Brain microvascular endothelial cell (primary cell): ENCODE data around the gene SLITRK3.

Experiments used
- DNase-seq: peaks from one replicate; pipeline ENCODE4 v3.0.0-alpha.2; 2020
- H3K27ac ChIP-seq: fragments of 250-450 bp; sonication (Bioruptor Pico); 2 replicates; pipeline ENCODE4 v1.5.1; 2020; ENCODE audit warnings: mild to moderate bottlenecking, moderate library complexity
- H3K27me3 ChIP-seq: fragments of 250-450 bp; sonication (Bioruptor Pico); replicated peaks from 2 replicates; pipeline ENCODE4 v1.5.1; 2020; ENCODE audit warnings: mild to moderate bottlenecking
- H3K36me3 ChIP-seq: fragments of 250-450 bp; sonication (Bioruptor Pico); replicated peaks from 2 replicates; pipeline ENCODE4 v1.5.1; 2020; ENCODE audit warnings: mild to moderate bottlenecking
- H3K4me3 ChIP-seq: 2 replicates; pipeline ENCODE4 v1.5.1; 2011; ENCODE audit warnings: low read depth, mild to moderate bottlenecking, control low read depth, low read length, moderate library complexity
- in situ Hi-C: cut with HindIII; loops from 2 replicates; pipeline ENCODE4 v1.10.0; 2017; ENCODE audit warnings: low sequenced_read_pairs, low pct_ligation_motif_present
- TF ChIP-seq, protein P1 (sequence below): IDR thresholded peaks from 2 replicates; pipeline ENCODE4 v1.5.1; 2011; ENCODE audit warnings: low read depth, mild to moderate bottlenecking, moderate library complexity, low read length, control low read depth, inconsistent platforms; ENCODE audit errors: missing control alignments

The SLITRK3 gene

GRCh38 chr3:165202995-165203394, 6.8 kb upstream of the SLITRK3 start:
- no peak overlapping the region for H3K4me3 ChIP-seq
- TF ChIP-seq, protein P1, sequence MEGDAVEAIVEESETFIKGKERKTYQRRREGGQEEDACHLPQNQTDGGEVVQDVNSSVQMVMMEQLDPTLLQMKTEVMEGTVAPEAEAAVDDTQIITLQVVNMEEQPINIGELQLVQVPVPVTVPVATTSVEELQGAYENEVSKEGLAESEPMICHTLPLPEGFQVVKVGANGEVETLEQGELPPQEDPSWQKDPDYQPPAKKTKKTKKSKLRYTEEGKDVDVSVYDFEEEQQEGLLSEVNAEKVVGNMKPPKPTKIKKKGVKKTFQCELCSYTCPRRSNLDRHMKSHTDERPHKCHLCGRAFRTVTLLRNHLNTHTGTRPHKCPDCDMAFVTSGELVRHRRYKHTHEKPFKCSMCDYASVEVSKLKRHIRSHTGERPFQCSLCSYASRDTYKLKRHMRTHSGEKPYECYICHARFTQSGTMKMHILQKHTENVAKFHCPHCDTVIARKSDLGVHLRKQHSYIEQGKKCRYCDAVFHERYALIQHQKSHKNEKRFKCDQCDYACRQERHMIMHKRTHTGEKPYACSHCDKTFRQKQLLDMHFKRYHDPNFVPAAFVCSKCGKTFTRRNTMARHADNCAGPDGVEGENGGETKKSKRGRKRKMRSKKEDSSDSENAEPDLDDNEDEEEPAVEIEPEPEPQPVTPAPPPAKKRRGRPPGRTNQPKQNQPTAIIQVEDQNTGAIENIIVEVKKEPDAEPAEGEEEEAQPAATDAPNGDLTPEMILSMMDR, result no peak
- DNase-seq, result no peak
- no peaks in the 10 kb centered on the region for H3K36me3 ChIP-seq
- no peaks in the 10 kb centered on the region for H3K27me3 ChIP-seq
- H3K27ac ChIP-seq, result no peak overlapping the region
- in situ Hi-C loops, result no loop called here

GRCh38 chr3:165201964-165202363, 5.8 kb upstream of the SLITRK3 start:
- no peaks in the 10 kb centered on the region for H3K36me3 ChIP-seq
- no peaks in the 10 kb centered on the region for H3K27me3 ChIP-seq
- in situ Hi-C loops, result no loop called here
- H3K4me3 ChIP-seq, result no peak overlapping the region
- no peak overlapping the region for H3K27ac ChIP-seq
- DNase-seq, result no peak
- TF ChIP-seq, protein P1, result no peak

DNA sequence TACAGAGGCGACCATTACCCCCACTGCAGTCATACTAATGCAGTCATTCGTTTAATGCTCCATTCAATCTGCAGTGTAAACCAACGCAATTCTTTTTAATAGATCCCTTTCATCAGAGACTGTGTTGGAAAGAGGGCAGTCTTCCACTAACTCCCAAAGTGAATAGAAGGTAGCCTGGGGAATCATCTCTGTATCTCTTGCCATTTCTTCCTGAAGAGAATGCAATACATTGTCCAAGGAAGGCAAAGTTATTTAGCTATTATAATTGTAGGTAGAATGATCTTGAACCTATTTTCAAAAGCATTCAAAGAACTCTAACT, 1.3 kb upstream of the SLITRK3 start:
- peak overlapping the region; percentile 60 for H3K4me3 ChIP-seq
- no peak for DNase-seq
- H3K36me3 ChIP-seq, result no peaks in the 10 kb centered on the region
- in situ Hi-C loops, result no loop called here
- TF ChIP-seq, protein P1, result no peak
- H3K27me3 ChIP-seq, result peaks cover 33% of the 10 kb centered on the region
- H3K27ac ChIP-seq, result no peak overlapping the region

DNA sequence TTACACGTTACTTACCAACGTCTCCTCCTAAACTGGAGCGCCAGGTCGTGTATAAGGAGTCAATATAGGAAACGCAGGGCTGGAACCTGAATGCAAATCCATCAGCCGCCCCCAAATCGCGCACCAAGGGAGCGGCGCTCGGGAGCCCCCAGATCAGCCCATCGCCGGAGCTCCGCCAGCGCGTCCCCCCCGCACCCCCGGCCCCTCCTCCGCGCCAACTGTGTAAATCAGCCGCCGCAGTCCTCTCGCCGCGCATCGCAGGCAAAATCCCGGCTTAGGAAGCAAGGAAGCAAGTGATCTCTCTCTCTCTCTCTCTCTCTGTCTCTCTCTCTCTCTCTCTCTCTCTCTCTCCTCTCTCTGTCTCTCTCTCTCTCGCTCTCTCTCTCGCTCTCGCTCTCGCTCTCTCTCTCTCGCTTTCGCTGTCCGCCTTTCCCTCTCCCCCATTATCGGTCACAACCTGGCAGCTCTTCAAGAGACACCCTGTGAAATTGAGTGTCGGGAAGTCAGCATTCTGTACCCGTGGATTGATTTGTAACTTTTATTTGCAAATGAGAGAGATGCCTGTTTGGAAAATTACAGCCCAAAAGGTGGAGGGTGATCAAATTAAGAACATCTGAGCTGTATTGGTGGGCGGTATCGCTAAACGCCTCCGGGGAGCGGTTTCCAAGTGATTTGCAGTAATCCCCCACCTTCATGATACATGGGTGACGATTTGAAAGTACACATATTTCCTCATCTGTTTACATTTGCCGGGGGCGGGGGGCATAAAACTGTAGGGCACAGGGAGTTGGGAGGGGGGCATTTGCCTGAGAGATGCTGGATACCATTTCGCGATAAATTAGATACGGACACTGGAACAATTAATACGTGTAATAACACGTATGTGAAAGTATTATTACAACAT, 645 bp upstream of the SLITRK3 start:
- in situ Hi-C loops, result no loop called here
- H3K27ac ChIP-seq, result no peak overlapping the region

DNA sequence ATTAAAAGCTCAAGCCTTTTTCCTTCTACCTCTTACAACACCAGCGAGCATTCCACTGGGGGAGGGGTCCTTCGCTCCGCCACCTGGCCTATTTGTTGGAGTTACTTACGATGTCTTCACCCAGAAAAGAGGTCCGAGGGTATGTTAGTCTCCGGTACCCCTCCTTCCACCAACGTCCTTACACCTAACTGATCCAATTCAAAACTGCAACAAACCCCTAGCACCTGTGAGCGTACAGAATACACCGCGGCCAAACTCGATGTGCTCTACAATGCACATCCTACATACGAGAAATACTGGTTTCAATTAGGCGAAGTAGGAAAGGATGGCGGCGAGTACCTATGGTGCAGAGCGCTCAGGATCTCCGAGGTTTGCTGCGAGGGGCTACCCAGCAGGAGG, 944 bp downstream of the SLITRK3 start:
- H3K4me3 ChIP-seq, result peak overlapping the region; percentile 60
- no peaks in the 10 kb centered on the region for H3K36me3 ChIP-seq
- TF ChIP-seq, protein P1, result no peak
- no peak for DNase-seq
- in situ Hi-C loops, result no loop called here
- no peak overlapping the region for H3K27ac ChIP-seq
- H3K27me3 ChIP-seq, result peaks cover 36% of the 10 kb centered on the region

More for the DNA sequence above, 645 bp upstream of the SLITRK3 start:
- TF ChIP-seq, protein P1, result no peak
- peaks cover 36% of the 10 kb centered on the region for H3K27me3 ChIP-seq
- peak overlapping the region; percentile 60 for H3K4me3 ChIP-seq
- no peaks in the 10 kb centered on the region for H3K36me3 ChIP-seq
- DNase-seq, result no peak
